Measurements from ENCODE around the gene RASGRP3.
"Not testable (repeated sequence)": the region's sequence is repeated elsewhere in the genome, so short reads cannot be mapped to it uniquely, and the experiment has no call there.

Gene RASGRP3

GRCh38 chr2:33476131-33476792 is at the start of gene RASGRP3:
Gene RASGRP3 (plus strand): TSS chr2:33476649. CDS start chr2:33515137, 38,488 bp downstream.
- DNase-seq = peak; percentile 56

GRCh38 chr2:33426666-33427231 is 49.7 kb upstream of the RASGRP3 start:
- DNase-seq = no peak

- DNase-seq = no peak
Observed at GRCh38 chr2:33430077-33430476, 46.4 kb upstream of the RASGRP3 start.

- DNase-seq = no peak
Observed at GRCh38 chr2:33430856-33431255, 45.6 kb upstream of the RASGRP3 start.

- DNase-seq = no peak
Observed at GRCh38 chr2:33432871-33433270, 43.6 kb upstream of the RASGRP3 start.

- DNase-seq = no peak
Observed at GRCh38 chr2:33433279-33434235, 42.9 kb upstream of the RASGRP3 start.

GRCh38 chr2:33435518-33435917 is 40.9 kb upstream of the RASGRP3 start:
- DNase-seq = no peak

- no peak for DNase-seq
Observed at GRCh38 chr2:33436083-33436482, 40.4 kb upstream of the RASGRP3 start.

GRCh38 chr2:33437297-33437696 is 39.2 kb upstream of the RASGRP3 start:
- peak; percentile 49 for DNase-seq

- no peak for DNase-seq
Observed at GRCh38 chr2:33437815-33438214, 38.6 kb upstream of the RASGRP3 start.

GRCh38 chr2:33441235-33441810 is 35.1 kb upstream of the RASGRP3 start:
- DNase-seq = peak; percentile 57

- DNase-seq = not testable (repeated sequence)
Observed at GRCh38 chr2:33442052-33442451, 34.4 kb upstream of the RASGRP3 start.

GRCh38 chr2:33442528-33443079 is 33.8 kb upstream of the RASGRP3 start:
- no peak for DNase-seq

GRCh38 chr2:33443274-33443829 is 33.1 kb upstream of the RASGRP3 start:
- DNase-seq = no peak

GRCh38 chr2:33444967-33445366 is 31.5 kb upstream of the RASGRP3 start:
- DNase-seq = no peak

- DNase-seq = no peak
Observed at GRCh38 chr2:33448220-33448899, 28.1 kb upstream of the RASGRP3 start.

GRCh38 chr2:33451214-33451613 is 25.2 kb upstream of the RASGRP3 start:
- no peak for DNase-seq

- DNase-seq = no peak
Observed at GRCh38 chr2:33451825-33452224, 24.6 kb upstream of the RASGRP3 start.

- DNase-seq = no peak
Observed at GRCh38 chr2:33452545-33452944, 23.9 kb upstream of the RASGRP3 start.

GRCh38 chr2:33453905-33454479 is 22.5 kb upstream of the RASGRP3 start:
- no peak for DNase-seq

GRCh38 chr2:33457556-33458247 is 18.7 kb upstream of the RASGRP3 start:
- DNase-seq = peak; percentile 30
